Prostate gland (tissue), 2 donors: Measurements from ENCODE around the gene BPIFB4.

Experiments
- CTCF ChIP-seq, 4 experiments: fragments of 200-600 bp in 2 of 4; fragments of 450-650 bp in 2 of 4; sonication (generic) in 2 of 4; IDR thresholded peaks; 1 replicate in 3 of 4; 2 replicates in 1 of 4; pipeline ENCODE4 v1.5.1; 2016 to 2019; ENCODE audit warnings: antibody characterized with exemption in 4 of 4, mild to moderate bottlenecking in 2 of 4, moderate library complexity in 2 of 4
- POLR2AphosphoS5 ChIP-seq: sonication (generic); formaldehyde crosslinking; IDR thresholded peaks from one replicate; pipeline ENCODE4 v1.6.1; 2017; ENCODE audit warnings: antibody characterized with exemption

- TF ChIP-seq POLR2AphosphoS5 = no peak
- TF ChIP-seq CTCF (IDR thresholded peaks at IDR 0.05) = no peak
Observed at GRCh38 chr20:33030569-33030968, 48.9 kb upstream of the BPIFB4 start.
